NCI-H187 (cell line): ENCODE results near the gene JAGN1.
"Not testable (repeated sequence)": the region's sequence is repeated elsewhere in the genome, so short reads cannot be mapped to it uniquely, and the experiment has no call there.

Experiments
- DNase-seq, 2 experiments: peaks; one replicate each; lab custom pipeline; 2025; lab: John Stamatoyannopoulos, UW

The JAGN1 gene

GRCh38 chr3:9867106-9867505, 23.3 kb upstream of the JAGN1 start:
- DNase-seq: no peak

GRCh38 chr3:9869955-9870354, 20.5 kb upstream of the JAGN1 start:
- DNase-seq: no peak

- DNase-seq: no peak
These were observed 19.4 kb upstream of the JAGN1 start for GRCh38 chr3:9870978-9871377.

GRCh38 chr3:9872067-9872466, 18.3 kb upstream of the JAGN1 start:
- DNase-seq: not testable (repeated sequence)

- no peak for DNase-seq
These were observed 15.0 kb upstream of the JAGN1 start for GRCh38 chr3:9875448-9875847.

- not testable (repeated sequence) for DNase-seq
These were observed 14.2 kb upstream of the JAGN1 start for GRCh38 chr3:9876255-9876654.

GRCh38 chr3:9876991-9877390, 13.4 kb upstream of the JAGN1 start:
- no peak for DNase-seq

GRCh38 chr3:9878700-9879099, 11.7 kb upstream of the JAGN1 start:
- DNase-seq: no peak

- no peak for DNase-seq
These were observed 10.4 kb upstream of the JAGN1 start, which contains the start of gene CIDEC for GRCh38 chr3:9879830-9880549. TSS of gene CIDEC (minus strand) at chr3:9880253. CDS start at chr3:9878486, 1,767 bp downstream.

- DNase-seq: no peak
These were observed 9.0 kb upstream of the JAGN1 start for GRCh38 chr3:9881441-9881840.

GRCh38 chr3:9883706-9884554, 6.5 kb upstream of the JAGN1 start:
- no peak for DNase-seq

- no peak for DNase-seq
These were observed 5.8 kb upstream of the JAGN1 start for GRCh38 chr3:9884555-9885165.

- no peak for DNase-seq
These were observed 4.1 kb upstream of the JAGN1 start for GRCh38 chr3:9886328-9886727.

- DNase-seq: no peak
These were observed 2.9 kb upstream of the JAGN1 start for GRCh38 chr3:9887480-9887879.

GRCh38 chr3:9888540-9888939, 1.9 kb upstream of the JAGN1 start:
- DNase-seq: no peak

GRCh38 chr3:9889405-9889804, 1.0 kb upstream of the JAGN1 start:
- no peak for DNase-seq

- no peak for DNase-seq
These were observed 737 bp downstream of the JAGN1 start for GRCh38 chr3:9891072-9891622.

- no peak for DNase-seq
These were observed 3.3 kb downstream of the JAGN1 start for GRCh38 chr3:9893739-9894138.

- DNase-seq: not testable (repeated sequence)
These were observed 5.3 kb downstream of the JAGN1 start for GRCh38 chr3:9895715-9896114.

- not testable (repeated sequence) for DNase-seq
These were observed 6.5 kb downstream of the JAGN1 start for GRCh38 chr3:9896755-9897407.

- DNase-seq: no peak
These were observed 7.3 kb downstream of the JAGN1 start for GRCh38 chr3:9897408-9898372.
